Adipose tissue (tissue), 3 donors: Measurements from ENCODE around the gene ARHGEF6. TPM values are rescaled to one million over a fixed set of nuclear protein-coding genes. Genes with fewer than 3 reads are reported as not detected.

Experiments used
- H3K27ac ChIP-seq: one replicate; pipeline ENCODE4 v1.5.1; 2013; ENCODE audit warnings: low read depth, low read length
- WGBS, 3 donors: extraction: QIAGEN DNeasy Blood & Tissue Kit; methylation state at CpG; one replicate each; pipeline ENCODE4 v1.1.7; 2013; 5-methylcytosine and 5-hydroxymethylcytosine counted together
- polyA plus RNA-seq, 3 donors: library from polyadenylated mRNA; stranded (reverse); fragments of 200-250 nt; gene quantifications; one replicate each; pipeline ENCODE4 v1.2.3, GENCODE V29; 2013
- donor health status: healthy with polysubstance abuse.
- donor health status: Bipolar disorder and iron deficiency.
- donor health status: healthy.

ARHGEF6 gene
- polyA plus RNA-seq, 3 donors, result 2.7 to 46.5 (median 19.7) TPM

DNA sequence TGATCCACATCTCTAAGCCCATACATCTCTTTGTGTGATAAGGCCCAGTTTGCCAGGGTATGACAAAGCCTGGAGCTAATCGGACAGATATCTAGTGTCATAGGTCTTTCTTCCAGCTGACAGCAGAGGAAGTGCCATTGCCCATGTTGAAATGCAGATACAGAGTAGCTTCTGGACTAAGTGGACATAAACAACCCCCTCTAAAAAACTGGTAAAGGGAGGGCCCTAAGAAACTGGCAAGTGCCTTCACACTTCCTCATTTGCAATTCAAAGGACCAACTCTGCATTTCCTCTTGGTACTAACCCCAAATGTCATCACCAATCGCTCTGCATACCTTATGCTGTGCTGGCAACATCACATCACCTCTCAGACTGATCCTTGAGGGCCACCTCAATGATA, 20.8 kb downstream of the ARHGEF6 start:
- WGBS, 3 donors, result 31 to 74% (median 41%) methylated on average over 2 of the region's 2 CpGs
- no peak overlapping the region for H3K27ac ChIP-seq

DNA sequence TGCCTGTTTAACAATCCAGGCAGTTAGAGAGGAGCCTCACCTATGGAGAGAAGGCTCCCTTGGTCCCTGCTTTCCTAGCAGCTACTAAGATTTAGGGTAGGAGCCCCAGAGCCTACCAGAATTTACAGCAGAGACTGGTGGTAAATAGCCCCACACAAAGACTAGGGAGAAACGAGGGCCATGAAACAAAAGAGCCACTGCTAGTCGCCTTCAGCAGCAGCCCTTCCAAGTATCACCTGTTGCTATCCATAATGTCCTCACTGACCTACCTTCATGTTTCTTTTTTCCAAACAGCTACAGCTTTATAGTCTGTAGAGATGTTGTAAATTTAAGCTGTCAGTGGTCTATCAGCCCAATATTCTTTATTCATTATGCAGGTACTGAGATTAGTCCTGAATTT, 25.3 kb downstream of the ARHGEF6 start:
- WGBS, 3 donors, result 49 to 83% (median 83%) methylated on average over 2 of the region's 2 CpGs
- H3K27ac ChIP-seq, result no peak overlapping the region

DNA sequence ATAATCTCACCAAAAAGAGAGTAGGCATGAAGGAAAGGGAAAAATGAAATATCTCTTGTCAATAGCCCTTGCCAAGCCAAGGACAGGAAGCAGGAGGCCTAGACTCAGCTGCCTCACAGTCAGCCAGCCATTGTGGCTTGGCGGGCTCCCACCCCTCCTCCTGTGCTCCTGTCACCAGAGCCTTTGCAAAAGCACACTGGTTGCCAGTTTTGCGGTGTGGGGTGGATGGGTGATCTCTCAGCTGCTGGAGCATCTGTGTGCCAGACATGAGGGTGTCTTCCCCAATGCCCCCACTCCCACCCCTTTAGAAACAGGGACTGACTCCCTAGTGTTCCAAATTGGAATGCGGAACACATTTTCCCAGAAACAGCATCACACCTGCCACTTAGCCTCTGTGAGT, 26.1 kb downstream of the ARHGEF6 start:
- 59 to 86% (median 71%) methylated on average over 2 to 3 of the region's 3 CpGs for WGBS, 3 donors
- no peak overlapping the region for H3K27ac ChIP-seq

DNA sequence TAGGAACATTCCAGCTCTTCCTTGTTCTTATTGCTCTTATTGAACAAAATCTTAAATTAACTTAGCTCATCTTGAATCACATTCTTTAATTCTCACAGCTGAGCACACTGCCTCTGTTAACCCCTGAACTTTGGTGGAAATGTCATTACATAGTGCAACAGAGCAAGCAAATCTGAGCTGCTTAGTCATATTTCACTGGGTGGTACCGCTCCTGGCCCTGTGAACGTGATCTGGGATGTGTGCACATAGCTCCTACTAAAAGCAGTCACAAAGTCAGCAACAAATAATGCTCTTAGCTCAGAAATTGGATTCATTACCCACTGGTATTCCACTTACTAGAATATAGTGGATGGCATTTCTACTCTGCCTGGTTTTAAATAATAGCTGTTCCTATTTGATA, 27.9 kb downstream of the ARHGEF6 start:
- no peak overlapping the region for H3K27ac ChIP-seq
- WGBS, 3 donors, result 51 to 68% (median 64%) methylated on average over 2 of the region's 2 CpGs

DNA sequence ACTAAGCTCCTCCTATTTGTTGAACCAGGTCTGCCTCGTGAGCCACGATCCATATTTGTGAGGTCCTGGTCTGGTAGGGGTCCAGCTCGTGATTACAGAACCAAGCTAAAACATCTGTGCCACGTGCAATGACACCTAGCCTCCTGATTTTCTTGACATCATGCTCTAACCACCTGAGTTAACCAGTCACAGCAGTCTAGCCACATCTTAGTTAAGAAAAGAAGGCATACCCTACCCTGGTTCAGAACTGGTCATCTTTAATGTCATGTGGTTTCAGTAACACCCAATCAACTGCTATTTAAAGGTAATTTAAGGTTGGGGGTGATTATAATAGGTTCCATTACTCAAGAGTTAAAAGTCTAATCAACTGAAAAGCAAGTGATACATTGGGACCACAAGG, 28.4 kb downstream of the ARHGEF6 start:
- 68 to 95% (median 87%) methylated on average over 4 of the region's 4 CpGs for WGBS, 3 donors
- no peak overlapping the region for H3K27ac ChIP-seq

DNA sequence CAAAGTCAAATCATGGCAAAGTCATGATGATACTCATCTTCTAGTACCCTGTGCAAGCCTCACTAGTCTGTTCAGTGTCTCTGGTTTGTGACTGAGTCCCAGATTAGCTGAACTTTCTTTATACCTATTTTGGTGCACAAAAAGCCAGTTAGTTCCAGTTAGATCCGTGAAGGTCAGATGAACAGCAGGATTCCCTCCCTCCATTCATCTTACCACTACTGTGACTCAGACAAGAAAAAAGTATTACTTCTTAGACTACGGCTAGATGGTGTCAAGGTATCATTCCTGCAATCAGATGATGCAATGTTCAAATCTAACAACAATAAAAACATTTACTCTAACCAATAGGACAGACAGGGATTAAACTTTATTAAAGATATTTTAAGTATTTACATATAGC, 30.4 kb downstream of the ARHGEF6 start:
- 52 to 69% (median 53%) methylated on average over 2 of the region's 2 CpGs for WGBS, 3 donors
- H3K27ac ChIP-seq, result no peak overlapping the region

DNA sequence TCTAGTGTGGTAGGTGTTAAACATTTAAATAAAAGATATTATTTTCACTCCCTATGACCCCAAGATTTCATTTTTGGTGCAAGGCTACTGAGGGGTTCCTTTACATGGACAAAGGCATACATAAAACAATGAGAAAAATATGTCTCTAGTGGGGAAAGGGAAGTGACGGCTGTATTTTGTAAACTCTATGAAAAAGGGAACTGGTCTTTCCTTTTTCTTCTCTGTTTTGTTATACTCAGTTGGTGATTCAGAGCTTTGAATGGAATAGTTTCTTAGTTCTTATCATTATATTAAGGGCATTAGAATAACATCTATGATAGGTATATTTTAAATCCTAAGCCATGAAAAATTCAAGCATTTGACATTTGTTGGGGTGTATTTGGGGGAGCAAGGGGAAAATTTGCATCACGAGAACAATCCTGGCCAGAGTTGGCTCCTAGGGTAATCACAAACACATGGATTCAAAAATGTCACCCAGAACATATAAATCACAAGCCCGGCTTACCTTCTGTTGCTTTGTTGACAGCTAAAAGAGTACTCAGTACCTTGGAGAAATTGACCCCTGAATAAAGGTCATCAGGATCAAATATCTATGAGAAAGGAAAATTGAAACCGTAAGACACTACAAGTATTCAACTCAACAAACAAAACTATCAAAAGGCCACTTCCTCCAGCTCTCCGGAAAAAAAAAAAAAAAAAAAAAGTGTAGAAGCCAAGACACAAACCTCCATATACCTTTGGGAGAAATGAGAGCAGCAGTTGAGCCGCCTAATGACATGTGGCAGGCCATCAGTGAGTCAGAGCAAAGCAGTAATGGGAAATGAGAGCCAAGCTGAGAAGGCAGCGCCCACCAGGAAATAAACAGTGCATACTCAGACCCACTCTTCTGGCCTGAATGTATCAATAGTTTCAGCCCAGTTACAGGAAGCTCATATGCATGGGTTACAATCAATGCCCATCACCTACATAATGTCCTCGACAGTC, 33.4 kb downstream of the ARHGEF6 start:
- no peak overlapping the region for H3K27ac ChIP-seq
- 41 to 76% (median 45%) methylated on average over 8 of the region's 8 CpGs for WGBS, 3 donors

DNA sequence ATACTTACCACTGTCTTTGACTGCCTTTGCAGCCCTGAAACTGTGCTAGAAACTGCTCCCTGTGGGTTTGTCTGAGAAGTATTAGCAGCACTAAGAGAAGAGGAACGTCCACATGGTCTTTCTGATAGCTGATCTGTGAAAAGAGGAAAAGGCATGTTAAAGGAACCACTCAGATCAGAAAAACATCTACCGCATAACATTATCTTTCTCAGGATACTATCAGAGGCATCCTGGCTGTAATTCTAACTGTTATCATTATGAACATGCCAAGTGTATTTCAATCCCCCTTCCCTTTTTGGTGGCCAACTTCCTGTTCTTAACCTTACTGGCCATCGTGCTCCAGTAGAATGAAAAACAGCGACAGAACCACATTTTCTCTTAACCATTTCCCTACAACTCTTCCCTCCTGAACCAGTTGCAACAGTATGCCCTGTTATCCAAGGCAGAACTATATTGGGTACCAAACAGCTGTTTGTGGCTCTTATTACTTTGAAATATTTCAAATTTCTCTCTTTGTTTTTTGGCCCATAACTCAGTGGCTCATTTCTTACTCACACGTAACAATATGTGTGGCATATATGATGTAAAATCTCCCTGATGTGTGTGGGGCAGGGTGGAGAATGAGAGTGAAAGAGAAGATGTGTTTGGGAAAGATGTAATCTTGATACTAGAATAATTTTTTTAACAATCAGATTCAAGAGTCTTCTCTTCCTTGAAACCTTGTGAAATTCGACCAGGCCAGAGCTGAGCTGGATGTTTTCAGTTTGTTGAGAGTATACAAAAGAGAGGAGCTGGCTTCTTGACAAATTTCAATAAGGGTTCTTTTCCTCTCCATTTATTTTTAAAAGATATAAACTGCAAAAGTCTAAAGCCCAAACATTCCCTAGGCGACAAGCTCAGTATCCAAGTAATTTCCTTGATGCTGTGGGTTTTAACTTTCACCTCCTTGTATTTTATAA, 35.2 kb downstream of the ARHGEF6 start:
- no peak overlapping the region for H3K27ac ChIP-seq
- WGBS, 3 donors, result 22 to 62% (median 40%) methylated on average over 7 of the region's 7 CpGs

DNA sequence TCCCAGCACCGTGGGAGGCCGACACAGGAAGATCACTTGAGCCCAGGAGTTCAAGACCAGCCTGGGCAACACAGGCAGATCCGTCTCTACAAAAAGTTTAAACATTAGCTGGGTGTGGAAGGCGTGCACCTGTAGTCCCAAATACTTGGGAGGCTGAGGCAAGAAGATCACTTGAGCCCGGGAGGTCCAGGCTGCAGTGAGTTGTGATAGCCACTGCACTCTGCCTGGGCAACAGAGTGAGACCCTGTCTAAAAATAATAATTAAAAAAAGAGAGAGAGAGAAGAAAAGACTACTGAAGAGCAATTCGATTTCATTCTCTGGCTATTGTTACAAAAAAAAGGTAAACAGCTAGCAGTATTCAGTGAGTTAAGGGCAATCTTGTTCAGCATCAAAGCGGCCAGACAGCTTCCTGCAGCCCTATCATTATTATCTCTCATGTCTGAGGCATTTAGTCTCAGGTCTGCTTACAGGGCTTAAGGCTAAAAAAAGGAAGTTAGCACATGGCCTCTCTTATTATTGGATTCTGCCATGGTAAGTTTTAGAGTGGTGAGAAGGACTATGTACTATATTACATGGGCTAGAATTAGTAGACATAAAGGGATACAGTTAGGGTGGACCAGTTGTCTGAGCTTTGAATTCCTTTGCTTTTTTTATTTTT, 37.9 kb downstream of the ARHGEF6 start:
- WGBS, 3 donors, result 74 to 86% (median 77%) methylated on average over 7 of the region's 7 CpGs
- H3K27ac ChIP-seq, result no peak overlapping the region

DNA sequence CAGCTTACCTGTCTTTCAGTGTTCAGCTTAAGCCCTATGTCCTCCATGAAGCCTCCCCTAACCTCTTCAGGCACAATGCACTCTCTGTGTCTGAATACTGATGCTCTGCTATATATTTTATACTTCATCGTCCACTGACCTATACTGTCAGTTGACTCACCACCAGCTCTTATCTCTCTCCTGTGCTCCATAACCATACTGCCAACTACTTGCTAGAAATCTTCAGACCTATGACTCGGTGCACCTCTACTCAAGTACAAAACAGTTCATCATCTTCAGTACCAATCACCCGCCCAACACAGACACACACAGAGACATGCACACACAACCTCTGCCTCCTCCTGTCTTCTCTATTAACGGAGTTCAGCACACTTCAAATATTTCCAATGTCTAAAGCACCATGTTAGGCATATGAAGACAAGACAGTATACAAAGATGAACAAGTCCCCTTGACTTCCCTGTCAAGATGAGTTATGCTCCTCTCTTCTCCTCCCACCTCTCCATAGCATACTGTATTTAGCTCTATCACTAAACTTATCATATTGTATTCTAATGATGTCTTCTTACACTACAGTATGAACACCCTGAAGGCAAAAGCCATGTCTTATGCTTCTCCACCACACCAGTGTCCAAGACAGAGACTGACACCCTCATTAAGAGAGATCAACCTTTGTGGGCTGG, 42.5 kb downstream of the ARHGEF6 start:
- WGBS, 3 donors, result 71 to 97% (median 94%) methylated on average over 4 of the region's 4 CpGs

DNA sequence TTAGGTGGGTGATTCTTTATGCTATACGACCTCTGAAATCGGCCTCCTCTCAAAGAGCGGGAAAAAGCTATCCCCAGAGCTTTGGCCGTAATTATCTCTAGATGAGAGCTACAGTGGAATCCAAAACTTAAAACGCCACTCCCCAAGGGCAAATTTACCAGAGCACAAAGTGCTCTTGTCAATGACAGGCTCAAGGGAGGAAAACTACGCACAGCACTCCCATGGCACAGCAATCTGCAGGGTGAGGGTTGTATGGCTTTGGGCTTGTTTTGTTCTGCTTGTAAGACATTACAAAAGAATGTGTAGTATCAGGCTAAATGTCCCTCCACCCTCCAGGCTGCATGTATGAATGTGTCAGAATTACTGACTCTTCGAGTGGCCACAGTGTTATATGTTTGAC, 44.0 kb downstream of the ARHGEF6 start:
- 72 to 96% (median 78%) methylated on average over 7 of the region's 7 CpGs for WGBS, 3 donors
- no peak overlapping the region for H3K27ac ChIP-seq

More for the DNA sequence above, 42.5 kb downstream of the ARHGEF6 start:
- H3K27ac ChIP-seq, result no peak overlapping the region

DNA sequence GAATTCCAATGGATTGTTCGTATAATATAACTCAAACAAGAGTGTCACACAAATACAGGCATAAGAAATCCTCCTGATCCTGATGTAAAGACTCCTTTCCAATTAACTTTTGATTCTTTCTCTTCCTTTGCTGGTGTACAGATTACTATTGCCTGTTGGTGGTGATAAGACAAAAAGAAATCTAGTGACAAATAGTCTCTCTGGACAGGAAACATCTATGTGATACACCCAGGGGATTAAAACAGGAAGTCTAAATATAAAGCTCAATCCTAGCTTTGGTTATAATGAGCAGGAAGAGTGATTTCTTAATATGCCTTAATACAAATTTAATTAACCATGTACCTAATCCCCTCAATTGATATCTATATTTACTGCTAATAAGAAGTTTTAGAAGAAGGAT, 45.1 kb downstream of the ARHGEF6 start:
- no peak overlapping the region for H3K27ac ChIP-seq
- WGBS, 3 donors, result 67 to 84% (median 71%) methylated on average over 1 of the region's 1 CpG

DNA sequence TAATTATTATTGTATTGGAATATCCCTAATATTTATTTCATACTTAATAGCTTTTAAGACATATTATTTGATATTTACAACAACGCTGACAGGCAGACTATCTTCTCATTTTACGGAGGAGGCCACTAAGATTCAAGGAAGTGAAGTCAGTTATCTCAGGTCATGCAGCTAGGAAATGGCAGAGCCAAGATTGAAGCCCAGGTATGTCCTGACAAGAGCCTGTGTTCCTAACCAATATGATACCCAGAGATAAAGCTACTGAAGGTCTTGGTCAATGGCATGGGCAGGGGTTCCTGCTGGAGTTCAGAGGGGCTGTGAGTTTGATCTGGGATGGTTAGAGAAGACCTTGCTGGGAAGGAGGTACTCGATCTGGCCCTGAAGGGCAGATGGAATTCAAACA, 47.1 kb downstream of the ARHGEF6 start:
- no peak overlapping the region for H3K27ac ChIP-seq
- 62 to 97% (median 84%) methylated on average over 3 of the region's 3 CpGs for WGBS, 3 donors

DNA sequence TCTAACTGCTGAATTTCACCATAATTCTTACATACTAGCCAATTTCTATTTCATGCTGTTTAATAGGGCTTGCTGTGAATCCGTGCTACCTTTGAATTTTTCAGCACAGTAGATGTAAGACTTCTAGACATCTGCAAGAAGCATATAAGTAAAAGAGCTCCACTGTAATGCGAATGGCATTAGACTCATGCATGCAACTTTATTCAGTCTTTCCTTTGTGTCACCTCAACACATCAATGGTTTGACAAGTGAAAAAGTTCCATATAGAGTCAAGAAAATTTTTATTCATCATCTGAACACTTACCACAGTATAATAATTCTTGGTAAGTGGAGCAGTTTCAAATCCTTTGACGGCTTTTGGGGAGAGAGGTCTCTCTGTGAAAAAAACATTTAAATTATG, 48.9 kb downstream of the ARHGEF6 start:
- H3K27ac ChIP-seq, result no peak overlapping the region
- WGBS, 3 donors, result 70 to 95% (median 87%) methylated on average over 3 of the region's 3 CpGs

DNA sequence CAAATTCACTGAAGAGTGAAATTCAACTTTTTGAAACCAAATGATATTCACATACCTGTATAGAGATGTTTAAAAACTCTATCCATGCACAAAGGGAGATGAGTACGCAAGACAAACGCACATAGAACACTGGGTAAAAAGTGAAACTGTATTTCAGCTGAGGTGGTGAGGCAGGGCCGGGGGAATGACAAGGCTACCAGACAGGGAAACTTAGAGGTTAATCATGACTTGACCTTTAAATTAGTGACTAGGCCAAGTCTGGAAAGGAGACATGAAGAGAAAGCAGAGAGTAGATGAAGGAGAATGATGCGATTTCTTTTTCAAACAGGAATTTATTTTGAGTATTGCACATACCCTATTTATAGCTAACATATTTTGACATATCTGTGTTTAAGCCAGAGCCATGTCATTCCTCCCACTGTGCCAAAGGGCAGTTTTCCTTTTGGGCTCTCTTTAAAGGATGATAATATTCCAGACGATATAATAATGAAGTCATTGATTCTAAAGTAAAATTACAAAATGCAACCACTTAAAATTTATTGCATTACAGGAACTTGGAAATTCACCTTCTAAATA, 49.4 kb downstream of the ARHGEF6 start:
- H3K27ac ChIP-seq, result no peak overlapping the region
- 63 to 84% (median 65%) methylated on average over 5 of the region's 5 CpGs for WGBS, 3 donors

DNA sequence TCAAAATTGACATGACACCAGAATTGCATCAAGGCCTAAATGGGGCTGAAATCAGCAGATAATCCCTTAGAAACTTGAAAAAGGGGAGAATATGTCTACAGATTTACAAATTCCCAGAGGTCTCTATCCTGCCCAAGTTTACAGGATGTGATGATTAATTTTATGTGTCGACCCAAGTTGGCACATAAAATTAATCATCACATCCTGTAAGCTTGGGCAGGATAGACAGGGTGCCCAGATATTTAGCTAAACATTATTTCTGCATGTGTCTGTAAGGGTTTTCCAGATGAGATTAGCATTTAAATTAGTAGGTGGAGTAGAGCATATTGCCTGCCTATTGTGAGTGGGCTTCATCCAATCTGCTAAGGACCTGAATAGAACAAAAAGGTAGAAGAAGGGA, 52.3 kb downstream of the ARHGEF6 start:
- 26 to 67% (median 30%) methylated on average over 1 of the region's 1 CpG for WGBS, 3 donors
- H3K27ac ChIP-seq, result no peak overlapping the region

DNA sequence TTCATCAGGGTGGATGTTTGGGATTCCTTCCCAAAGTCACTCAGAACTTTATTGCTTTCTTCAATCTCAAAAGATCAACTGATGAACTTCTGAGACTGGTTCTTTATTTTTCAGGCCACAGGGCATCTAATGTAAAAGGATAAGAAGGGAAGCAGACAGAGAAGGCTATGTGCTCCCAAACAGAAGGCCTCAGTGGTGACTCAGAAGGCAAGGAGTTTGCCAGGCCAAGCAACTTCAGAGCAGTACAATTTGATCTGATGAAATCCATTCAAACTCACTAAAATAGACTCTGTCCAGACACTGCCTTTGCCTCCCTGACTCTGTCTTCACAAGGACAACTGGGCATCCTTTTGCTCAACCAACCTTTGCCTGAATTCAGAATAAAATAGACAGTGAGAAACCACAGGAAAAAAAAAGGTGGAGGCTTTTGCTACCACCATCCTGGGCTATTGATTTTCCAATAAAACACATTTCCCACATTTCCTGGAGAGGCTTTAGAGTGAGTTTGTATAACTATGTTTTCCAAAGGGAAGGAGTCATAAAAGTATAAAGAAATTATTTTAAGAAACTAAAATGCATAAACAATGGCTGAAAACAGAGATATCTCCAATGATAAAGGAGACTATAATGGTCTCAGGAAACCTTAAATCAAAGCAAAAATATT, 55.2 kb downstream of the ARHGEF6 start:
- H3K27ac ChIP-seq, result no peak overlapping the region
